Heart left ventricle (tissue), 13 donors: Measurements from ENCODE around the gene FAM53B.

Experiments used
- CTCF ChIP-seq, 12 donors: fragments of 200-600 bp; sonication (generic) in 4 of 12; IDR thresholded peaks; one replicate each; pipeline versions ENCODE4 v1.5.0 to v1.8.0; 2018 to 2022; ENCODE audit warnings: antibody characterized with exemption in 12 of 12, mild to moderate bottlenecking in 5 of 12
- POLR2A ChIP-seq, 2 donors: fragments of 450-650 bp; IDR thresholded peaks; one replicate each; pipeline ENCODE4 v1.6.1; 2017; ENCODE audit warnings: antibody characterized with exemption in 2 of 2, mild to moderate bottlenecking in 2 of 2, moderate library complexity in 2 of 2
- donor health status: ischemic (EF 13 %, LVEDD 7.1; RV severe dilation, severe dysfunction).
- donor health status: DM: no; HTN: yes; CAD: no.
- donor health status: DM: no; HTN: no; CAD: no.
- donor health status: ischemic (EF 25% LVEDD 6.9; RV normal size, moderate dysfunction).
- donor health status: ischemic (EF 25% LVEDD 5.7; RV mildly dilated, moderate dysfunction).
- donor health status: ischemic (EF 35%, LVEDD 5.7; RV mildly dilated, moderate dysfunction).
- donor health status: nonischemic (EF 11% LVEDD 7.7; RV severe dilation, severe dysfunction).
- donor health status: DM: yes; HTN: yes; CAD: no.
- donor health status: PGD.
- donor health status: ischemic (EF 29% LVEDD 5.4; RV normal size, mild dysfunction).
- donor health status: nonischemic (EF 23%, LVEDD 6.1; RV moderate dilation, normal function).

- no peak for TF ChIP-seq POLR2A (IDR thresholded peaks at IDR 0.05)
- TF ChIP-seq CTCF (IDR thresholded peaks at IDR 0.05) = no peak
Measured at GRCh38 chr10:124614003-124614659, 130.0 kb downstream of the FAM53B start.
